Duodenal mucosa (tissue), 2 donors: ENCODE measurements around the gene INTS4.
"Not testable (repeated sequence)": the region's sequence is repeated elsewhere in the genome, so short reads cannot be mapped to it uniquely, and the experiment has no call there.

Source experiments
- H3K27ac ChIP-seq: one replicate; pipeline ENCODE4 v1.7.0; 2013; ENCODE audit warnings: low read depth, low read length
- H3K27me3 ChIP-seq, 2 donors: one replicate each; pipeline ENCODE4 v1.7.0; 2013; ENCODE audit warnings: low read length in 2 of 2, control low read depth in 1 of 2; ENCODE audit not compliant: insufficient read depth in 2 of 2, control insufficient read depth in 1 of 2
- H3K36me3 ChIP-seq, 2 donors: one replicate each; pipeline ENCODE4 v1.7.0; 2013; ENCODE audit warnings: low read length in 2 of 2, control low read depth in 1 of 2; ENCODE audit not compliant: insufficient read depth in 2 of 2, control insufficient read depth in 1 of 2
- H3K4me1 ChIP-seq, 2 donors: one replicate each; pipeline ENCODE4 v1.7.0; 2013; ENCODE audit warnings: low read length in 2 of 2, control low read depth in 1 of 2; ENCODE audit not compliant: insufficient read depth in 2 of 2, control insufficient read depth in 1 of 2
- H3K4me3 ChIP-seq, 2 donors: one replicate each; pipeline ENCODE4 v1.7.0; 2013; ENCODE audit warnings: low read length in 2 of 2, low read depth in 1 of 2
- H3K9ac ChIP-seq, 2 donors: one replicate each; pipeline ENCODE4 v1.7.0; 2013; ENCODE audit warnings: low read length in 2 of 2, low read depth in 1 of 2
- H3K9me3 ChIP-seq, 2 donors: one replicate each; pipeline ENCODE4 v1.7.0; 2013; ENCODE audit warnings: low read length in 2 of 2, control low read depth in 1 of 2; ENCODE audit not compliant: control insufficient read depth in 1 of 2

Gene INTS4

GRCh38 chr11:78022397-78023396 lies 28.2 kb upstream of the INTS4 start, which contains the start of gene KCTD14:
Gene KCTD14 (minus strand): TSS chr11:78023276. CDS start chr11:78023249, 27 bp downstream.
- peak within 1 kb of the TSS; percentile 76 to 77 for H3K9ac ChIP-seq
- no peaks in the 10 kb centered on the region for H3K9me3 ChIP-seq
- H3K27ac ChIP-seq: peak within 1 kb of the TSS; percentile 46
- H3K36me3 ChIP-seq: no peaks in the 10 kb centered on the region
- no peaks in the 10 kb centered on the region for H3K27me3 ChIP-seq
- H3K4me3 ChIP-seq: peak within 1 kb of the TSS; percentile 82 to 84
- peaks cover 0 to 8% of the 10 kb centered on the region in 2 donors for H3K4me1 ChIP-seq

GRCh38 chr11:78021611-78022010 lies 27.1 kb upstream of the INTS4 start:
- peaks cover 0 to 4% of the 10 kb centered on the region in 2 donors for H3K36me3 ChIP-seq
- no peak overlapping the region for H3K27ac ChIP-seq
- peaks cover 0 to 8% of the 10 kb centered on the region in 2 donors for H3K4me1 ChIP-seq
- peak overlapping the region in 1 of 2 donors; percentile 82 for H3K4me3 ChIP-seq
- no peaks in the 10 kb centered on the region for H3K9me3 ChIP-seq
- peak overlapping the region; percentile 76 to 77 for H3K9ac ChIP-seq
- no peaks in the 10 kb centered on the region for H3K27me3 ChIP-seq

GRCh38 chr11:78020246-78020645 lies 25.8 kb upstream of the INTS4 start:
- Histone ChIP-seq H3K27me3 (no peaks in the 10 kb centered on the region), H3K36me3 (peaks cover 0 to 11% of the 10 kb centered on the region in 2 donors), H3K9me3 (no peaks in the 10 kb centered on the region), H3K4me3 (no peak overlapping the region), H3K9ac (no peak overlapping the region), H3K4me1 (peaks cover 0 to 8% of the 10 kb centered on the region in 2 donors), H3K27ac (no peak overlapping the region)

- Histone ChIP-seq H3K4me1 (peaks cover 0 to 8% of the 10 kb centered on the region in 2 donors), H3K27me3 (no peaks in the 10 kb centered on the region), H3K9me3 (no peaks in the 10 kb centered on the region), H3K9ac (no peak overlapping the region), H3K4me3 (no peak overlapping the region), H3K36me3 (peaks cover 0 to 11% of the 10 kb centered on the region in 2 donors), H3K27ac (no peak overlapping the region)
Observed at GRCh38 chr11:78019808-78020207, 25.3 kb upstream of the INTS4 start.

- H3K9me3 ChIP-seq: no peaks in the 10 kb centered on the region
- no peak overlapping the region for H3K27ac ChIP-seq
- H3K9ac ChIP-seq: no peak overlapping the region
- no peak overlapping the region for H3K4me3 ChIP-seq
- H3K36me3 ChIP-seq: peaks cover 0 to 11% of the 10 kb centered on the region in 2 donors
- no peaks in the 10 kb centered on the region for H3K4me1 ChIP-seq
- no peaks in the 10 kb centered on the region for H3K27me3 ChIP-seq
Observed at GRCh38 chr11:78015878-78016277, 21.4 kb upstream of the INTS4 start.

- H3K4me3 ChIP-seq, H3K9ac ChIP-seq, H3K4me1 ChIP-seq, H3K27me3 ChIP-seq, H3K27ac ChIP-seq, H3K9me3 ChIP-seq: not testable (repeated sequence)
- H3K36me3 ChIP-seq: peaks cover 0 to 11% of the 10 kb centered on the region in 2 donors
Observed at GRCh38 chr11:78014937-78015520, 20.6 kb upstream of the INTS4 start.

- peaks cover 0 to 5% of the 10 kb centered on the region in 2 donors for H3K36me3 ChIP-seq
- H3K27ac ChIP-seq: no peak overlapping the region
- H3K4me3 ChIP-seq: no peak overlapping the region
- H3K9ac ChIP-seq: no peak overlapping the region
- H3K9me3 ChIP-seq: no peaks in the 10 kb centered on the region
- no peaks in the 10 kb centered on the region for H3K4me1 ChIP-seq
- no peaks in the 10 kb centered on the region for H3K27me3 ChIP-seq
Observed at GRCh38 chr11:78011301-78011700, 16.8 kb upstream of the INTS4 start.

GRCh38 chr11:78010755-78011154 lies 16.3 kb upstream of the INTS4 start:
- Histone ChIP-seq H3K9me3 (no peaks in the 10 kb centered on the region), H3K27me3 (no peaks in the 10 kb centered on the region), H3K27ac (no peak overlapping the region), H3K4me1 (no peaks in the 10 kb centered on the region), H3K36me3 (no peaks in the 10 kb centered on the region), H3K9ac (no peak overlapping the region), H3K4me3 (no peak overlapping the region)

GRCh38 chr11:78010304-78010703 lies 15.8 kb upstream of the INTS4 start:
- no peak overlapping the region for H3K27ac ChIP-seq
- H3K27me3 ChIP-seq: no peaks in the 10 kb centered on the region
- H3K9ac ChIP-seq: no peak overlapping the region
- H3K4me1 ChIP-seq: no peaks in the 10 kb centered on the region
- no peaks in the 10 kb centered on the region for H3K9me3 ChIP-seq
- no peak overlapping the region for H3K4me3 ChIP-seq
- H3K36me3 ChIP-seq: no peaks in the 10 kb centered on the region

GRCh38 chr11:78009062-78009461 lies 14.6 kb upstream of the INTS4 start:
- H3K4me3 ChIP-seq: no peak overlapping the region
- no peaks in the 10 kb centered on the region for H3K27me3 ChIP-seq
- no peaks in the 10 kb centered on the region for H3K4me1 ChIP-seq
- no peak overlapping the region for H3K9ac ChIP-seq
- H3K9me3 ChIP-seq: no peaks in the 10 kb centered on the region
- no peaks in the 10 kb centered on the region for H3K36me3 ChIP-seq
- no peak overlapping the region for H3K27ac ChIP-seq
